Neural progenitor cell (in vitro differentiated cells): ENCODE measurements around the gene GNAI1. TPM values are rescaled to one million over a fixed set of nuclear protein-coding genes. Genes with fewer than 3 reads are reported as not detected.

Source experiments
- DNase-seq: peaks from one replicate; pipeline ENCODE4 v3.0.0-alpha.2; 2016; ENCODE audit warnings: low spot score
- H2AFZ ChIP-seq: fragments of 200-600 bp; sonication (generic); replicated peaks from 2 replicates; pipeline ENCODE4 v1.6.1; 2016; ENCODE audit warnings: antibody characterized with exemption
- H3F3A ChIP-seq: fragments of 200-600 bp; sonication (generic); 2 replicates; pipeline ENCODE4 v1.6.1; 2016; ENCODE audit warnings: antibody characterized with exemption, low read depth
- H3K27ac ChIP-seq: fragments of 200-600 bp; sonication (generic); 2 replicates; pipeline ENCODE4 v1.5.1; 2016; ENCODE audit warnings: mild to moderate bottlenecking
- H3K27me3 ChIP-seq: fragments of 200-600 bp; sonication (generic); 2 replicates; pipeline ENCODE4 v1.6.1; 2016; ENCODE audit warnings: mild to moderate bottlenecking, moderate library complexity
- H3K36me3 ChIP-seq: fragments of 200-600 bp; sonication (generic); 2 replicates; pipeline ENCODE4 v1.5.1; 2016
- H3K4me1 ChIP-seq: fragments of 200-600 bp; sonication (generic); 2 replicates; pipeline ENCODE4 v1.6.1; 2016; ENCODE audit warnings: mixed run types
- H3K4me2 ChIP-seq: fragments of 200-600 bp; sonication (generic); 2 replicates; pipeline ENCODE4 v1.6.1; 2016
- H3K4me3 ChIP-seq: fragments of 200-600 bp; sonication (generic); 2 replicates; pipeline ENCODE4 v1.5.1; 2016
- H3K79me2 ChIP-seq: fragments of 200-600 bp; sonication (generic); 2 replicates; pipeline ENCODE4 v1.6.1; 2016; ENCODE audit warnings: low read depth
- H3K9ac ChIP-seq: fragments of 200-600 bp; sonication (generic); 2 replicates; pipeline ENCODE4 v1.6.1; 2016
- H3K9me3 ChIP-seq: fragments of 200-600 bp; sonication (generic); 2 replicates; pipeline ENCODE4 v1.5.1; 2016; ENCODE audit warnings: low read depth
- H4K20me1 ChIP-seq: fragments of 200-600 bp; sonication (generic); 2 replicates; pipeline ENCODE4 v1.6.1; 2016; ENCODE audit warnings: low read depth
- H3K27ac Mint-ChIP-seq: 3 replicates; pipeline ENCODE4 v1.8.0; 2021; ENCODE audit warnings: mixed read lengths
- H3K27me3 Mint-ChIP-seq: 2 replicates; pipeline ENCODE4 v1.8.0; 2022; ENCODE audit warnings: low read depth, mild to moderate bottlenecking, inconsistent platforms, moderate library complexity, mixed read lengths; ENCODE audit not compliant: insufficient read depth
- H3K36me3 Mint-ChIP-seq: 3 replicates; pipeline ENCODE4 v1.8.0; 2021; ENCODE audit warnings: mixed read lengths
- H3K4me1 Mint-ChIP-seq: 3 replicates; pipeline ENCODE4 v1.8.0; 2021; ENCODE audit warnings: mixed read lengths
- H3K4me3 Mint-ChIP-seq: 3 replicates; pipeline ENCODE4 v1.8.0; 2021; ENCODE audit warnings: mild to moderate bottlenecking, moderate library complexity, mixed read lengths
- H3K9me3 Mint-ChIP-seq: 3 replicates; pipeline ENCODE4 v1.8.0; 2020; ENCODE audit warnings: mixed read lengths
- CTCF ChIP-seq: fragments of 200-600 bp; sonication (generic); IDR thresholded peaks from 2 replicates; pipeline ENCODE4 v1.5.1; 2017; ENCODE audit warnings: antibody characterized with exemption, mild to moderate bottlenecking
- EZH2 ChIP-seq: fragments of 200-600 bp; sonication (generic); IDR thresholded peaks from 2 replicates; pipeline ENCODE4 v1.6.1; 2017; ENCODE audit warnings: antibody characterized with exemption, mild to moderate bottlenecking, moderate library complexity
- EZH2phosphoT487 ChIP-seq: fragments of 200-600 bp; sonication (generic); IDR thresholded peaks from 2 replicates; pipeline ENCODE4 v1.6.1; 2017; ENCODE audit warnings: antibody characterized with exemption
- total RNA-seq: library from RNA; depleted of rRNA; stranded (reverse); fragments of >200 nt; gene quantifications from 2 replicates; pipeline ENCODE4 v1.2.3, GENCODE V29; 2015; ENCODE audit warnings: low replicate concordance

Gene GNAI1
- total RNA-seq, 1 donor from 2014 or later = 91.3 TPM

- no peak for TF ChIP-seq EZH2
- TF ChIP-seq CTCF = no peak
- no peak for TF ChIP-seq EZH2phosphoT487
- no peak overlapping the region for H3K4me2 ChIP-seq
- H3K79me2 ChIP-seq = peaks cover 22% of the 10 kb centered on the region
- H3K27ac Mint-ChIP-seq = no peak overlapping the region
- H3K9me3 ChIP-seq = no peaks in the 10 kb centered on the region
- no peak overlapping the region for H3K9ac ChIP-seq
- peaks cover 3% of the 10 kb centered on the region for H3K4me1 Mint-ChIP-seq
- no peaks in the 10 kb centered on the region for H3F3A ChIP-seq
- H3K4me3 Mint-ChIP-seq = no peak overlapping the region
- H3K36me3 ChIP-seq = peaks cover 4% of the 10 kb centered on the region
- H3K27ac ChIP-seq = no peak overlapping the region
- no peak overlapping the region for H2AFZ ChIP-seq
- H3K27me3 ChIP-seq = no peaks in the 10 kb centered on the region
- H4K20me1 ChIP-seq = peaks cover 12% of the 10 kb centered on the region
- no peaks in the 10 kb centered on the region for H3K9me3 Mint-ChIP-seq
- no peak for DNase-seq
- H3K36me3 Mint-ChIP-seq = peaks cover 21% of the 10 kb centered on the region
- H3K4me3 ChIP-seq = no peak overlapping the region
- H3K4me1 ChIP-seq = no peaks in the 10 kb centered on the region
- H3K27me3 Mint-ChIP-seq = no peaks in the 10 kb centered on the region
Observed at GRCh38 chr7:80197627-80198026, 63.0 kb downstream of the GNAI1 start.

- Mint-ChIP-seq H3K4me3 (no peak overlapping the region), H3K27ac (no peak overlapping the region), H3K36me3 (peaks cover 25% of the 10 kb centered on the region), H3K4me1 (peaks cover 3% of the 10 kb centered on the region), H3K9me3 (no peaks in the 10 kb centered on the region), H3K27me3 (no peaks in the 10 kb centered on the region)
- no peaks in the 10 kb centered on the region for H3F3A ChIP-seq
- peaks cover 4% of the 10 kb centered on the region for H3K36me3 ChIP-seq
- H3K27me3 ChIP-seq = no peaks in the 10 kb centered on the region
- no peaks in the 10 kb centered on the region for H3K4me1 ChIP-seq
- H4K20me1 ChIP-seq = peaks cover 12% of the 10 kb centered on the region
- DNase-seq = no peak
- no peaks in the 10 kb centered on the region for H3K9me3 ChIP-seq
- peaks cover 17% of the 10 kb centered on the region for H3K79me2 ChIP-seq
- H3K4me2 ChIP-seq = no peak overlapping the region
- no peak overlapping the region for H2AFZ ChIP-seq
- no peak overlapping the region for H3K27ac ChIP-seq
- no peak overlapping the region for H3K4me3 ChIP-seq
- H3K9ac ChIP-seq = no peak overlapping the region
- TF ChIP-seq EZH2phosphoT487 (no peak), EZH2 (no peak), CTCF (no peak)
Observed at GRCh38 chr7:80199051-80199450, 64.4 kb downstream of the GNAI1 start.

- Histone ChIP-seq H4K20me1 (no peaks in the 10 kb centered on the region), H3K9me3 (no peaks in the 10 kb centered on the region), H3K4me3 (no peak overlapping the region), H3F3A (no peaks in the 10 kb centered on the region), H2AFZ (no peak overlapping the region), H3K79me2 (no peaks in the 10 kb centered on the region), H3K9ac (no peak overlapping the region), H3K36me3 (peaks cover 15% of the 10 kb centered on the region), H3K4me1 (no peaks in the 10 kb centered on the region), H3K4me2 (no peak overlapping the region), H3K27ac (no peak overlapping the region), H3K27me3 (no peaks in the 10 kb centered on the region)
- no peaks in the 10 kb centered on the region for H3K27me3 Mint-ChIP-seq
- TF ChIP-seq EZH2phosphoT487 (no peak), EZH2 (no peak), CTCF (no peak)
- no peaks in the 10 kb centered on the region for H3K4me1 Mint-ChIP-seq
- H3K36me3 Mint-ChIP-seq = peaks cover 22% of the 10 kb centered on the region
- no peak overlapping the region for H3K27ac Mint-ChIP-seq
- no peak overlapping the region for H3K4me3 Mint-ChIP-seq
- no peak for DNase-seq
- no peaks in the 10 kb centered on the region for H3K9me3 Mint-ChIP-seq
Observed at GRCh38 chr7:80204454-80204853, 69.8 kb downstream of the GNAI1 start.
